ENCODE data around the gene GHITM. TPM values are rescaled to one million over a fixed set of nuclear protein-coding genes. Genes with fewer than 3 reads are reported as not detected.
A peak's percentile ranks its signal among the peaks of the same experiment; 100 is the strongest.
"Not testable (repeated sequence)": the region's sequence is repeated elsewhere in the genome, so short reads cannot be mapped to it uniquely, and the experiment has no call there.

GHITM gene
- total and polyA plus RNA-seq, 4 donors = 107 to 177 (median 123) TPM

DNA sequence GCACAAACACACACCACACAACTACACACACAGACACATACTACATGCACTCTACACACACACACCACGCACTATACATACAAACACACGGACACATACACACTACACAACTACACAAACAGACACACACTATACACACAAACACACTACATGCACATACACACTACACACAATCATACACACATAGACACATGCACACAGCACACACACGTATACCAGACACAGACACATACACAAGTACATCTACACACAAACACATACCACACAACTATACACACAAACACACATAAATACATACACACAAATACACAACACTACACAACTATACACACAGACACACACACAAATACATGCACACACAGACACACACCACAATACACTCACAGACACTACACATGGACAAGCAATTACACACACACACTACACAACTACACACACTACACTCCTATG is 38.9 kb downstream of the GHITM start:
- ATAC-seq (ENCODE audit: insufficient read depth, low FRiP score) = no peak
- TF ChIP-seq, protein P1, sequence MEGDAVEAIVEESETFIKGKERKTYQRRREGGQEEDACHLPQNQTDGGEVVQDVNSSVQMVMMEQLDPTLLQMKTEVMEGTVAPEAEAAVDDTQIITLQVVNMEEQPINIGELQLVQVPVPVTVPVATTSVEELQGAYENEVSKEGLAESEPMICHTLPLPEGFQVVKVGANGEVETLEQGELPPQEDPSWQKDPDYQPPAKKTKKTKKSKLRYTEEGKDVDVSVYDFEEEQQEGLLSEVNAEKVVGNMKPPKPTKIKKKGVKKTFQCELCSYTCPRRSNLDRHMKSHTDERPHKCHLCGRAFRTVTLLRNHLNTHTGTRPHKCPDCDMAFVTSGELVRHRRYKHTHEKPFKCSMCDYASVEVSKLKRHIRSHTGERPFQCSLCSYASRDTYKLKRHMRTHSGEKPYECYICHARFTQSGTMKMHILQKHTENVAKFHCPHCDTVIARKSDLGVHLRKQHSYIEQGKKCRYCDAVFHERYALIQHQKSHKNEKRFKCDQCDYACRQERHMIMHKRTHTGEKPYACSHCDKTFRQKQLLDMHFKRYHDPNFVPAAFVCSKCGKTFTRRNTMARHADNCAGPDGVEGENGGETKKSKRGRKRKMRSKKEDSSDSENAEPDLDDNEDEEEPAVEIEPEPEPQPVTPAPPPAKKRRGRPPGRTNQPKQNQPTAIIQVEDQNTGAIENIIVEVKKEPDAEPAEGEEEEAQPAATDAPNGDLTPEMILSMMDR (IDR thresholded peaks at IDR 0.05; ENCODE audit: control extremely low read depth, extremely low read depth) = no peak
- H3K27me3 ChIP-seq (ENCODE audit: control insufficient read depth in 3 of 3, insufficient read depth in 3 of 3, low read length in 2 of 3) = no peaks in the 10 kb centered on the region
- peaks cover 0 to 4% (median 0%) of the 10 kb centered on the region in 4 donors for H3K9me3 ChIP-seq (ENCODE audit: control insufficient read depth in 4 of 4, insufficient read depth in 3 of 4, low read length in 3 of 4)
- WGBS, 2 donors = 95 to 96% methylated on average over 3 of the region's 3 CpGs
- no peak overlapping the region for H3K27ac ChIP-seq (ENCODE audit: low read depth in 1 of 2, low read length in 1 of 2)
- no peak overlapping the region for H3K9ac ChIP-seq (ENCODE audit: insufficient read depth in 1 of 2, low read length in 2 of 2)
- no peaks in the 10 kb centered on the region for H3K36me3 ChIP-seq (ENCODE audit: control insufficient read depth in 4 of 4, insufficient read depth in 4 of 4, low read length in 4 of 4)
- no peaks in the 10 kb centered on the region for H3K4me1 ChIP-seq (ENCODE audit: control insufficient read depth in 5 of 5, insufficient read depth in 5 of 5, low read length in 5 of 5)
- no peak overlapping the region for H3K4me3 ChIP-seq
- no peak for DNase-seq

DNA sequence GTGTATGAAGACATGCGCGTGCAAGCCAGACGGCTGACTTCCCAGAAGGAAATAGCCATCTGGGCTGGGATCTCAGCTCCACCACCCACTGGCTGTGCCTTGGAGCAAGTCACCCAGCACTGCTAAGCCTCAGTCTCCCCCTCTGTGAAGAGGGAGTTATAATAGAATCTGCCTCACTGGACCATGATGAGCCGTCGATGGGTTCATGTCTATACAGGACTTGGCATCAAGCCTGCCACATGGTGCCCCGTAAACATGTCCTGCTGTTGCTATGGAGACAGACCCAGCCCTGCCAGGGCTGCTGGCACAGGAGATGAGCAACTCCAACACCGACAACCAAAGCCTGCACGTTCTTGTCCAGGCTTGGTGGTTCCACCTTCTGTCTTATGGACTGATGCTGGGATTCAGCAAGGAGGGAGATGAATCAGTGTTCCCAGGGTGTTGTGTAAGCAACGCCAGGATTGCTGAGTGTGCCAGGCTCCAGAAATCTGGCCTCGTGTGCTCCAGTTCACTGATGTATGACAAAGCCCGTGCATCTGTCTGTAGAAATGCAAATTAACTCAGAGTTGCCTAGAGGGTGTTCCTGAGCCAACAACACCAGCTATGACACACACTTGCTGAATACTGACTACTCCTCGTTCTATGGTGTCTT is 39.9 kb downstream of the GHITM start:
- no peaks in the 10 kb centered on the region for H3K4me1 ChIP-seq (ENCODE audit: control insufficient read depth in 5 of 5, insufficient read depth in 5 of 5, low read length in 5 of 5)
- WGBS, 2 donors = 69 to 75% methylated on average over 12 of the region's 12 CpGs
- no peak overlapping the region for H3K9ac ChIP-seq (ENCODE audit: insufficient read depth in 1 of 2, low read length in 2 of 2)
- H3K27me3 ChIP-seq (ENCODE audit: control insufficient read depth in 3 of 3, insufficient read depth in 3 of 3, low read length in 2 of 3) = no peaks in the 10 kb centered on the region
- DNase-seq (no peak), ATAC-seq (ENCODE audit: insufficient read depth, low FRiP score) (peak; percentile 33)
- TF ChIP-seq, protein P1 (IDR thresholded peaks at IDR 0.05; ENCODE audit: control extremely low read depth, extremely low read depth) = no peak
- no peak overlapping the region for H3K27ac ChIP-seq (ENCODE audit: low read depth in 1 of 2, low read length in 1 of 2)
- H3K36me3 ChIP-seq (ENCODE audit: control insufficient read depth in 4 of 4, insufficient read depth in 4 of 4, low read length in 4 of 4) = no peaks in the 10 kb centered on the region
- H3K4me3 ChIP-seq = no peak overlapping the region
- H3K9me3 ChIP-seq (ENCODE audit: control insufficient read depth in 4 of 4, insufficient read depth in 3 of 4, low read length in 3 of 4) = peaks cover 0 to 4% (median 0%) of the 10 kb centered on the region in 4 donors

DNA sequence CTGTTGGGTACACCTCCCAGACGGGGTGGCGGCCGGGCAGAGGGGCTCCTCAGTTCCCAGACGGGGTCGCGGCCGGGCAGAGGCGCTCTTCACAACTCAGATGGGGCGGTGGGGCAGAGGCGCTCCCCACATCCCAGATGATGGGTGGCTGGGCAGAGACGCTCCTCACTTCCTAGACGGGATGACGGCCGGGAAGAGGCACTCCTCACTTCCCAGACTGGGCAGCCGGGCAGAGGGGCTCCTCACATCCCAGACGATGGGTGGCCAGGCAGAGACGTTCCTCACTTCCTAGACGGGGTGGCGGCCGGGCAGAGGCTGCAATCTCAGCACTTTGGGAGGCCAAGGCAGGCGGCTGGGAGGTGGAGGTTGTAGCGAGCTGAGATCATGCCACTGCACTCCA is 41.1 kb downstream of the GHITM start:
- H3K9me3 ChIP-seq (ENCODE audit: control insufficient read depth in 4 of 4, insufficient read depth in 3 of 4, low read length in 3 of 4); H3K27ac ChIP-seq (ENCODE audit: low read depth in 1 of 2, low read length in 1 of 2); H3K4me3 ChIP-seq; H3K9ac ChIP-seq (ENCODE audit: insufficient read depth in 1 of 2, low read length in 2 of 2); ATAC-seq (ENCODE audit: insufficient read depth, low FRiP score); H3K36me3 ChIP-seq (ENCODE audit: control insufficient read depth in 4 of 4, insufficient read depth in 4 of 4, low read length in 4 of 4); H3K4me1 ChIP-seq (ENCODE audit: control insufficient read depth in 5 of 5, insufficient read depth in 5 of 5, low read length in 5 of 5); DNase-seq; H3K27me3 ChIP-seq (ENCODE audit: control insufficient read depth in 3 of 3, insufficient read depth in 3 of 3, low read length in 2 of 3): not testable (repeated sequence)
- WGBS, 2 donors = 88 to 91% methylated on average over 20 of the region's 22 CpGs

DNA sequence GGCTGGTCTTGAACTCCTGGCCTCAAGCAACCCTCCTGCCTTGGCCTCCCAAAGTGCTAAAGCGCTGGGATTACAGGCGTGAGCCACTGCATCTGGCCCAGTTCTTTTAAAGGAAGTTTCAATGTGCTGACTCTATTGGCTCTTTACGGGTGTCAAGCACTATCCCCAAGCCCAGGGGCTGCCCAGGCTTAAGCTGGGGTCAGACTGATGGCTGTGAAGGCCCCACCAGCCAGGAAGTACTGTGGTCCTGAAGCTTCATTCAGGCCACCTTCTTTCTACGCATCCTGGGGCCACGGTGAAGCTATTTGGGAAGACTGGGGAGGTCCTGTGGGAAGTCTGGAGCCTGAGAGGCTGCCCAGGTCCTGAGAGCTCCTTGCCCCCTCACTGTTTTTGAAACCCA is 42.3 kb downstream of the GHITM start:
- ATAC-seq (ENCODE audit: insufficient read depth, low FRiP score) (no peak), DNase-seq (no peak)
- TF ChIP-seq, protein P1 (IDR thresholded peaks at IDR 0.05; ENCODE audit: control extremely low read depth, extremely low read depth) = no peak
- Histone ChIP-seq H3K4me1 (ENCODE audit: control insufficient read depth in 5 of 5, insufficient read depth in 5 of 5, low read length in 5 of 5) (no peaks in the 10 kb centered on the region), H3K27ac (ENCODE audit: low read depth in 1 of 2, low read length in 1 of 2) (no peak overlapping the region), H3K9me3 (ENCODE audit: control insufficient read depth in 4 of 4, insufficient read depth in 3 of 4, low read length in 3 of 4) (peaks cover 0 to 4% (median 2%) of the 10 kb centered on the region in 4 donors), H3K27me3 (ENCODE audit: control insufficient read depth in 3 of 3, insufficient read depth in 3 of 3, low read length in 2 of 3) (no peaks in the 10 kb centered on the region), H3K9ac (ENCODE audit: insufficient read depth in 1 of 2, low read length in 2 of 2) (no peak overlapping the region), H3K4me3 (no peak overlapping the region), H3K36me3 (ENCODE audit: control insufficient read depth in 4 of 4, insufficient read depth in 4 of 4, low read length in 4 of 4) (no peaks in the 10 kb centered on the region)
- 91 to 93% methylated on average over 5 of the region's 5 CpGs for WGBS, 2 donors
